Measurements from ENCODE around the gene HAUS3.

Gene HAUS3

DNA sequence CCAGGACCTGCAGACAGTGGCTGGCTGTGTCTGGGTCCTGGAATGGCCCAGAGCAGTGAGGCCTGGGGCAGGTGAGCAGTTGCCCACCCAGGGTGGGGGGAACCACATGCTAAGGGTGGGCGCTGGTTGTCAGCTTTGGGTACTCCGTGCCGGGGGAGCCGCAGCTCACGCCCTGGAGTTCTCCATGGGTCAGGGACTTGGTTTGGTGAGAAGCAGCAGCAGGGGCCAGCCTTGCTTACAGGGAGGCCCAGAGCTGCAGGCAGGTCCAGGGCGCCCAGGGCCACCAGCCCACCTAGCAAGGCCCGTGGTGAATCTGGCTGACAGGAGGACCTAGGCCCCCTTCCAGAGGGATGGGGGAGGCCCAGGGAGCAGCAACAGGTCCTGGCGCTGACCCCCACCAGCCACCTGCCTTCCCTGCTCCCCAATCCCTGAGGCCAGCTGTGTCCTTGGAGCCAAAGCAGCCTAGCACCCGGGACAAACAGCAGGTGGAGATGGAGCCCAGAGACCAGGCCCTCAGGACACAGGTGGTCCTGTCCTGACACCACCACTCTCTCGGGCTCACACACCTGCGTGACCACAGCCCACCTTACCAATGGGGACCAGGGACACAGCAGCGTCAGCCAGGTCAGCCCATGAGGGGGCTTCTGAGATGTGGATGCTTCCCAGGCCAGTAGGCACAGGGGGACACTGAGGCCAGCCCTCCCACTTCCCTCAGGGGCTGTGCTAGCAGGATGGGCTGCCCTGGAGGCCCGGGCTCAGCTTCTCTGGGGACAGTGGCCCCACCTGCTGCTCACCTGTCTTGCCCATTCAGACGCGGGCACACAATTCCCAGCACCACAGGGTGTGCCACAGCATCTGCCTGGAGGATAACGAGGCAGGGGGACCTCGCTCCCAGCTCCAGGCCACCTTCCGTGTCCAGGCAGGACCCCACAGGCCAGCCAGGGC lies 16.4 kb upstream of the HAUS3 start:
- no peaks in the 10 kb centered on the region for H3K9me3 ChIP-seq
- peak overlapping the region; percentile 68 for H3K4me2 ChIP-seq
- peak overlapping the region; percentile 61; the same call in 1 of the 2 replicates for H3K27ac ChIP-seq
- H3K36me3 ChIP-seq = peaks cover 58% of the 10 kb centered on the region
- TF ChIP-seq Cebpa-rat (IDR thresholded peaks at IDR 0.05) = no peak
- H3K4me1 ChIP-seq = peaks cover 63% of the 10 kb centered on the region
- H3K4me3 ChIP-seq = no peak overlapping the region
- H3K27me3 ChIP-seq = no peaks in the 10 kb centered on the region
- peaks cover 79% of the 10 kb centered on the region for H4K20me1 ChIP-seq
- H3K9ac ChIP-seq = peak overlapping the region; percentile 92; the same call in 1 of the 2 replicates

DNA sequence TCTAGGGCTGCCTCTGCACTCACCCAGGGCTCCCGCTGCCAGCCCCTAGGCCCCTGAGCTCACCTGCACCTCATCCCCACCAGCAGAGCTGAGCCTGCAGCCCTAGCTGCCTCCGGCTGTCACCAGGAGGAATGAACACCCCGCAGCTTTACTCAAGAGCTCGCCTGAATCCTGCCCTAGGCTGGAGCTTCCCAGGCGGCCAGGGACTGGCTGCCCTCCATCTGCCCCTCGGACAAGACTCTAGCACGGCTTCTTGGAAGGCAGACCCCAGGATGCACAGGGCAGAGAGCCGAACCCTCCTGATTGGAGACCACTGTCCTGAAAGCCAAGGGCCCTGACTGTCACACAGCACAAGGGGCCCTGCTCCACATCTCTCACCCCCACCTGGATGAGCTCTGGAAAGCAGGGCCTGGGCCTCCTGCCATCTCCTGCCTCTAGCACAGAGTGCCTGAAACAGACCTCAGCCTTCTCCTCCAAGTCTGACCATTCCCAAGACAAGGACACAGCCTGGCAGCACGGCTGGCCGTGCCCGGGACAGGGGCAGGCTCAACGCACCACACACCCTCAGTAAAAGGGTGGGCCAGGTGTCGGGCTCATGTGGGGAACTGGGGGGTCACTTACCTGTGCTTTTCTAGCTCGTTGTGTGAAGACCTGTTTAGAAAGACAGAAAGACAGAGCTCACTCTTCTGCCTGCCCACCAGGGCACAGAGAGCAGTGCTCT lies 15.6 kb upstream of the HAUS3 start:
- no peaks in the 10 kb centered on the region for H3K27me3 ChIP-seq
- H3K36me3 ChIP-seq = peaks cover 65% of the 10 kb centered on the region
- H3K4me1 ChIP-seq = peaks cover 55% of the 10 kb centered on the region
- no peaks in the 10 kb centered on the region for H3K9me3 ChIP-seq
- no peak overlapping the region for H3K4me3 ChIP-seq
- peak overlapping the region; percentile 48; the same call in 1 of the 2 replicates for H3K9ac ChIP-seq
- peaks cover 86% of the 10 kb centered on the region for H4K20me1 ChIP-seq
- peak overlapping the region; percentile 61 for H3K27ac ChIP-seq
- H3K4me2 ChIP-seq = peak overlapping the region; percentile 68
- TF ChIP-seq Cebpa-rat (IDR thresholded peaks at IDR 0.05) = no peak

DNA sequence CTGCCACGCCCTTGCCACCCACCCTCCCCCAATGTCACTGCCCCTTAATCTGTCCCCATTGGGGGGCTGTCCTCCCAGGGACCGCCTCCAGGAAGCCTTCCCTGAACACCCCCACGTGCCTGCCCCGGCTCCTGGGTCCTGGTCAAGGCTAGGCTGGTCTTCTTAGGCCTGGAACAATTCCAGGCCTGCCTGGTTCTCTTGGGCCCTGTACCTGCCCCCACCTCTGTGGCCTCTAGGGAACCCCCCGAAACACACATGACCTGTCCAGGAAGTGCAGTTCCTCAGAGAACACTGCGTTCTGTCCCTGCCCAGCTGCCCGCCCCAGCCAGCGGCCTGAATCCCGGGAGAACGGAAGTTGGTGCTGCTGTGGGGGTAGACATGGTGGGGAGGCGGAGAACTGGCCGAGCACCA lies 14.9 kb upstream of the HAUS3 start:
- peaks cover 55% of the 10 kb centered on the region for H3K4me1 ChIP-seq
- no peaks in the 10 kb centered on the region for H3K27me3 ChIP-seq
- no peak for TF ChIP-seq Cebpa-rat (IDR thresholded peaks at IDR 0.05)
- H3K9me3 ChIP-seq = no peaks in the 10 kb centered on the region
- H3K4me2 ChIP-seq = peak overlapping the region; percentile 68
- peak overlapping the region; percentile 48; the same call in 1 of the 2 replicates for H3K9ac ChIP-seq
- peaks cover 92% of the 10 kb centered on the region for H4K20me1 ChIP-seq
- H3K27ac ChIP-seq = peak overlapping the region; percentile 61
- H3K36me3 ChIP-seq = peaks cover 71% of the 10 kb centered on the region
- H3K4me3 ChIP-seq = no peak overlapping the region

DNA sequence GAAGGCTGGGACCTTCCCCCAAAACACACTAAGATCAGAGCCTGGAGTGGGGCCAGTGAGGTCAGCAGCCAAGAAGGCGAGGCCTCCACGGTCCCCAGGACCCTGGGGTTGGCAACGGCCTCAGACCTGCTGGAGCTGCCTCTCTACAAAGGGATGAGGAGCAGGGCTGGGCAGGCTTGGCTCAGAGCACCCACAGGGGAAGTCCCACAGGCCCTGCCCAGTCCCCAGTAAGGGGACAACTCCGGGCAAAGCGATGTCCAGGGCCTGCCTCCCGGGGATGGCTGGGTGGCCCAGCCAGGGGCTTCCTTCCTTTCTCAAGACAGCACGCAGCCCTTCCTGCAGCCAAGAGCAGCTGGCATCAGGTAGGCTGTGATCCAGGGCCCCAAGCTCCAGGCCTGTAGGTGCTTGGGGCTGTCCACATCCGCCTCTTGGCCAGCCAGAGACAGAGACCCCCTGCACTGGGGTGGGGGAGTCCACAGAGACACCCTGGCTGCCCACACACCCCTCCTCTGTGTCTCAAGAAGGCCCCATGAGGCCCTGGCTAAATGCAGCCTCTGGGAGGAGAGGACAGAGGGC lies 14.3 kb upstream of the HAUS3 start:
- peak overlapping the region; percentile 61 for H3K27ac ChIP-seq
- H3K4me1 ChIP-seq = peaks cover 55% of the 10 kb centered on the region
- peaks cover 97% of the 10 kb centered on the region for H4K20me1 ChIP-seq

DNA sequence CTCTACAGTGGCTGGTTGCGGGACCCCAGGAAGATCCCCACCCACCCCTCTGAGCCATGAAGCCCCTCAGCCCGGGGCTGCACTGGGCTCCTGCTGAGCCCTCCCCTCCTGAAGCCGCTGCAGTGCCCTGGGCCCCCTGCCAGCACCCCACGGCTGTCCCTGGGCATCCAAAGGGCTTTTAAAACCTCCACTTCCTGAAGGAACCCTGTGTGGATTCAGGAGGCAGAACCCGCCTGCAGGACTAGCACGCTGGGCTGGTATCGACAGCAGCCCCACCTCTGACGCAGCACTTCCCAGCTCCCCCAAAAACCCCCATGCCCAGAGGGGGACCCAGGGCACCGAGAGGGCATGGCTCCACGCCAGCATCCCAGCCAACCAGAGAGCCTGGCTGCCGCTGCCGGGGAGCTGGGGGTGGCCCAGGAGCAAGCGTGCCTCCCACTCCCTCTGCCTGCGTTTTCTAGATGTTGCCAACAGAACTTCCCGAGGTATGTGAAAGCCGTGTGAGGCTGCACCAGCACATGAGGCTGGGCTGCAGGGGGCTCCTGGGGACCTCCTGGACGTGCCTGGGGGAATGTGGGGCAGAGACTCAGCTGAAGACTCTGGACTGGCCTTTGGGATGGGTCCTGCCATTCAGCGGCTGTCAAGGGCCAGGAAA lies 13.7 kb upstream of the HAUS3 start:
- H4K20me1 ChIP-seq = peaks cover 97% of the 10 kb centered on the region
- H3K27ac ChIP-seq = peak overlapping the region; percentile 61
- H3K27me3 ChIP-seq = no peaks in the 10 kb centered on the region

More for the DNA sequence above, 14.3 kb upstream of the HAUS3 start:
- H3K9me3 ChIP-seq = no peaks in the 10 kb centered on the region
- peaks cover 76% of the 10 kb centered on the region for H3K36me3 ChIP-seq
- peak overlapping the region; percentile 68 for H3K4me2 ChIP-seq
- peak overlapping the region; percentile 48; the same call in 1 of the 2 replicates for H3K9ac ChIP-seq
- TF ChIP-seq Cebpa-rat (IDR thresholded peaks at IDR 0.05) = no peak
- H3K4me3 ChIP-seq = no peak overlapping the region
- no peaks in the 10 kb centered on the region for H3K27me3 ChIP-seq

DNA sequence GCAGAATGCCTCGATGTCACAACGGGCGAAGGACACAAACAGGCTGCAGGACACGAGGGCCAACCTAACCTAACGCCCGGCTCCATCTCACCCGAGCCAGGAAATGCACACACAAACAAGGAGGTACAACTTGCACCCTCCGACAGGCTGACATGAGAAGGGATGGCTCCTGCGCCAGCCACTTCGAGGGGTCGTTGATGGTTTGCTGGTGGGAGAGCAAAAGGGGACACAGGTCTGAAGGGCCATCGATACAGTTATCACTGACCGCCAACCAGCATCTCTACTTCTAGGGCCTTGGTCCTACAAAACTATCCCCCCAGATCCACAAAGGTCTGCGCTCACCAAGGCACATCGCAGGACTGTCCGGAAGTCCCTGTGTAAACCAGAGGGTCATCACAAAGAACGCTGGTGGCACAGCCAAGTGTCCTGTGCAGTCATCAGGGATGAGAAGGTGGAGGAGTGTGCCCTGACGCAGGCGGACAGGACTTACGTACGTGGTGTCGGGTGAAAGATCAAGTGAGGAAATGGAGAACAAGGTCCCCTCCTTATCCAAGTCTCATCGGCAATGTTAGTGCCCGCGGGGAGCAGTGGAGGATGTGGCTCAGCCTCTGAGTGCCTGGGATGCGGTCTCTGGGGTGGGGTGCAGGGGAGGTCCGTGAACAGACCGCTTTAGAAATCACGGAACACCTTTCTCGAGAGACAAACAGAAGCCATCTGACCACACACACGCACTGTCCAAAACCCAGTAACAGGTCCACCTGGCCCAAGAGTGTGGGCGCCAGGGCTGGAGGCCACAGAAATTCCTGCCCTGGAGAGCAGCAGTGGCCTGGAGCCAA lies 13.0 kb upstream of the HAUS3 start:
- no peak overlapping the region for H3K4me2 ChIP-seq
- no peak for TF ChIP-seq Cebpa-rat (IDR thresholded peaks at IDR 0.05)
- H3K36me3 ChIP-seq = peaks cover 85% of the 10 kb centered on the region
- H3K9ac ChIP-seq = no peak overlapping the region
- peaks cover 42% of the 10 kb centered on the region for H3K4me1 ChIP-seq
- peaks cover 97% of the 10 kb centered on the region for H4K20me1 ChIP-seq
- no peak overlapping the region for H3K4me3 ChIP-seq
- no peak overlapping the region for H3K27ac ChIP-seq
- no peaks in the 10 kb centered on the region for H3K27me3 ChIP-seq
- H3K9me3 ChIP-seq = no peaks in the 10 kb centered on the region

More for the DNA sequence above, 13.7 kb upstream of the HAUS3 start:
- Histone ChIP-seq H3K4me2 (peak overlapping the region; percentile 68), H3K4me3 (no peak overlapping the region), H3K36me3 (peaks cover 82% of the 10 kb centered on the region), H3K9ac (peak overlapping the region; percentile 48; the same call in 1 of the 2 replicates), H3K9me3 (no peaks in the 10 kb centered on the region), H3K4me1 (peaks cover 50% of the 10 kb centered on the region)
- no peak for TF ChIP-seq Cebpa-rat (IDR thresholded peaks at IDR 0.05)

DNA sequence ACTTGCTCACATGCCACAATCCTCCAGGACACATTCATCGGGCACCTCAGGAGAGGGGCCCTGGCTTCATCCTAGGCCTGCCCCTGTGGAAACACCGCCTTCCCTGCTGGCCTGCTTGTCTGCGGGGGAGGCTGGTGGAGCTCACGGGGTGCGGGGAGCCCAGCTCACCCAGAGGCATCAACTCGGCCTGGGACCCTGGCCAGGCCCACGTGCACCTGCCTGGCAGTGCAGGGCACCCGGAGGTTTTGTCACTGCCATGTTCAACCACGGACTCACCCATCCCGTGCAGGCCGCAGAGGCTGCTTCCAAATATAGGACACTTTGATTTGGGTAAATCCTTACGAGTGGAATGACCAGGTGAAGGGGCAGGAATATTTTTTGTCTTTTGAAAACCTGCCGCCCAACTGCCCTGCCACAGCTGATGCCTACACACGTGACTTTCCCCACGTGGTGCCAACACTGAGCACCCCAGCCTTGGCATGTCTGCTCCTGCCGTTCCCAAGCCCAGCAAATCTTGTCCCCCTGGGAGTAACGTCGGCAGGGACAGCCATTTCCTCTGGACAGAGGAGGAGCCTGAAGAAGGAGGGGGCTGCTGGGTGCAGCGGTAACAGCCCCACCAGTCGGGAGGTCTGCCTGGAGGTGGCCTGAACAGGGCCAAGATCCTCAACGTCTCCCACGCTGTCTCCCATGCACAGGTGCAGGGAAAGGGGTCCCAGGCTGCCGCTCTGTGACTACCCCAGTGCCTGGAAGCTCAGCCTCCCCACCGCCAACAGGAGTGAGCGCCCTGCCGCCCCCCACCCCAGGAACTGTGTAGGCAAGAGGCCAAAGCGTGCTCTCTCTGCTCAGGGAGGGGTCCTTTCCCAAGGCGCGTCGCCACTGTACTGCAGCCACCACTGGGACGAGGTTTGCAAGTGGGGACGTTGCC lies 11.5 kb upstream of the HAUS3 start:
- no peaks in the 10 kb centered on the region for H3K27me3 ChIP-seq
- H3K9ac ChIP-seq = no peak overlapping the region
- no peak overlapping the region for H3K4me3 ChIP-seq
- no peaks in the 10 kb centered on the region for H3K9me3 ChIP-seq
- H4K20me1 ChIP-seq = peaks cover 96% of the 10 kb centered on the region
- no peak overlapping the region for H3K4me2 ChIP-seq
- H3K4me1 ChIP-seq = peaks cover 28% of the 10 kb centered on the region
- 0 out of 2 replicates have a peak overlapping the region, but pooled peaks have one; percentile 18 for H3K27ac ChIP-seq
- no peak for TF ChIP-seq Cebpa-rat (IDR thresholded peaks at IDR 0.05)
- H3K36me3 ChIP-seq = peaks cover 85% of the 10 kb centered on the region
